Stimulated activated CD8-positive, alpha-beta memory T cell treated with anti-CD3 and anti-CD28 coated beads, Interleukin-2, amount 100 ng/mL, for 1 hour (primary cell): Measurements from ENCODE around the gene TPRKB.
"Not testable (repeated sequence)": the region's sequence is repeated elsewhere in the genome, so short reads cannot be mapped to it uniquely, and the experiment has no call there.

Source experiments
- DNase-seq, 2 donors: peaks; one replicate each; pipeline ENCODE4 v3.0.0-alpha.2; 2020; ENCODE audit warnings: low read depth in 2 of 2

TPRKB gene

DNA sequence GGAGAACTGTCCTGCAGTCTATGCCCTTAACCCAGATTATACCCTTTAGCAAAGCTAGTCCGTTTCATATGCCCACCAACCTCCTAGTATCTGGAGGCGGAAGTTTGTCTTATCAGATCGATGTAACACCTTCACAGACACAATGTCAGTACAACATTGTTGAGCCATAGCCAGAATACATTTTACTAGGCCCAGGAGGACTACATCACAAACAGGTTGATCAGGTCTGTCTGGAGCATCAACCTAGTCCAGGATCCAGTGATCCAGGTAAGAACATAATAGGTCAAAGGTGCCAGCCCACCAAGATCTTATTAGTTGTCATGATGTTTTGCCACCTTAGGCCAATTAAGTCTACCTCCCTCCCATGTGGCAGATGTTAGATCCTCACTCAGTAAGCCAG lies 2.0 kb upstream of the TPRKB start:
- DNase-seq: no peak

DNA sequence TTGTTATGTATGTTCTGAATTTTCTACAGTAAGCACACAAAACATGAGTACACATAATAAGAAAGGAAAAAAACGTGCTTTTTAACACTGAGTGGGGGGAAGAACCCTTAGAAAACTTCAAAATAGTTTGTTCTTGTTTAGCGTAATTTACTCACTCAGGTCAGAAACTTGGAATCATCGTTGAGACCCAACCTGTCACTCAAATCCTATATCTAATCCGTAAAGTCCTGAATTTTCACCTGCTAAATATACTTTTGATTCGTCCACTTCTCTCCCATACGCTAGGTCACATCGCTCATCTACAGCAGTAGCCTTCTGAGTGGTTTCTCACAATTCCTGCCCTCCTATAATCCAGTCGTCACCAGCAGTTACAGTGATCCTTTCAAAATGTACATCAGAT lies 767 bp downstream of the TPRKB start:
- no peak for DNase-seq

DNA sequence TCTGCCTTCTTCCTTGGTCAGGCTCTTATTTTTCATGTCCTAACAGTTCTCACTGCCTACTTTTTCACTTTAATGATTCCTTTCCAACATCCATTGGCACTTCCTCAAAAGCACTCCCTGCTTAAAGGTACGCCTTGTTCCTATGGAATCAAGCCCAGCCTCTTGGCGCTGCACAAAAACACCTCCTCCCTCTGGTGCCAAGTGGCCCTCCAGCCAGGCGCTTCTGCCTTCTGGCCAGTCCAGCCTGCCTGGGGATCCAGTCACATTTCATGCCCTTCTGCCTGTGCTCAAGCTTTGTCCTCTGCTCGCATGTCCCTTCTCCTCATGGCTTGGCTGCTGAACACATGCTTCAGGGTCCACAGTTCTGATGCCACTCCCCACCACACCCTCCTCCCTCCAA lies 6.3 kb downstream of the TPRKB start:
- DNase-seq: no peak

DNA sequence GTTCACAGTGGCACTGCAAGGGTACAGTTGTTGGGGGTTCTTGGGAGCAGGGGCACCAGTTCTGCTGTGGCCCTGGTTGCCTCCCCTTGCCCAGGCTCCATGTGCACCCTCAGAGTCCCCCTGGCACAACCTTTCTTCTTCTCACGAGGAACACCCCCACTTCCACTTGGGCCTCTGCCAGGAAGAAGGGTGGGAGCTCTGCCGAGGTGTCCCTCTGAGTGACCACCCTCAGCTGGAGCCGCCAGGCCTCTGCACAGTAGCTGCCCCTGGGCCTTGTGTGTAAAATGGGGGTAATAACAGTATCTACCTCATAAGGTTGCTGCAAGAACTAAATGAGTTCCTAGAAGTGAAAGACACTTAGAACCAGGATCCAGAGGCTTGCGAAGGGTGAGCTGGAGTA lies 8.4 kb downstream of the TPRKB start:
- no peak for DNase-seq

DNA sequence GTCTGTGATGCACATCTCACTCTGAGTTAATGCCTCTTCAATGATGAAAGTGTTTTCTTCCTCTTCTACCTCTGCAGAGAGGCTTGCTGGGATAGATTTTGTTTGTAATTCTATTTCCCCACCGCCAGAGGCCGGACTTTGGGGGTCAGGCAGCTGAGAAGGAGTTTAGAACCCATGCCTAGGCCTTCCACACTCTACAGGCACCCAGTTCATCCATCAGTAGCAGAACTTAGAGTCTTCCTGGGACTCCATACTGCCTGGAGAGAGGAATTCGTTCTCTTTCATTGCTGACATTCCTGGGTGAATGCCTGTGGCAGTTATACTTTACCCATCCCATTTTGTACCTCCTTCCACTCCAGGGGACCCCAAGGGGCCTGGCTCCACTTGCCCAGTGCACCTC lies 9.1 kb downstream of the TPRKB start:
- no peak for DNase-seq

DNA sequence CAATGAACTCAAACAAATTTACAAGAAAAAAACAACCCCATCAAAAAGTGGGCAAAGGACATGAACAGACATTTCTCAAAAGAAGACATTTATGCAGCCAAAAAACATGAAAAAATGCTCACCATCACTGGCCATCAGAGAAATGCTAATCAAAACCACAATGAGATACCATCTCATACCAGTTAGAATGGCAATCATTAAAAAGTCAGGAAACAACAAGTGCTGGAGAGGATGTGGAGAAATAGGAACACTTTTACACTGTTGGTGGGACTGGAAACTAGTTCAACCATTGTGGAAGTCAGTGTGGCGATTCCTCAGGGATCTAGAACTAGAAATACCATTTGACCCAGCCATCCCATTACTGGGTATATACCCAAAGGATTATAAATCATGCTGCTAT lies 10.5 kb downstream of the TPRKB start:
- not testable (repeated sequence) for DNase-seq

DNA sequence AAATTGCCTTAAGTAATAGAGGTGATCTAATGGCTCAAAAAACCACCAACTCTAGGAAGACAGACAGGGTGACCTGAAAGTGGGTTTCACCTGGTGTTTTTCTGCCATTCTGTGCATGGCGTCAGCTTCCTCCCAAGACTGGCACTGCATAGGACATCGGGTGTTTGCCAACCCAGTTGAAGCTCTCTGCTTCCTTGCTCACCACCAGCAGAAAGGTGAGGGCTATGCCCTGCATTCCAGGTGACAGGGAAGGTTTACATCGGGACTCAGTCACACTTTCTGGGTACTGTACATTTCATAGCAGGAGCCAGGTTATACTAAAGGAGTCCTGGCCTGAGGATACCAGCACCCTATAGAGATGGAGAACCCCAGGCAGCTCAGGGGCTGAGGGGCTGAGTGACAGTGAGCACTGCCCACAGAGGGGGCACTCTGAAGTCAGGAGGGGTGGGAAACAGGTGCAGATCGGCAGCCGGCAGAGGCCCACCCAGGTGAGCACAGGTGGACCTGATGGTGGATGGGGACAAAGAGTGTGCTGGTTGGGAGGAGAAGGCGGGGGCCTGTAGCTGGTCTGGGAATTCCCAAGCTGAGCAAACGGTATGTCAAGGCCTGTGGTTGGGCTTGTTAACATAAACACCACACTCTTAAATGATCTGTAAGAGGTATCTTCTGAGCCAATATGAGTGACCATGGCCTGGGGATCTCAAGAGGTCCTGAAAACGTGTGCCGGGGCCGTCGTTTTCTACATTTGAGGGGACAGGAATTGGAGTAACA lies 18.1 kb downstream of the TPRKB start:
- no peak for DNase-seq

DNA sequence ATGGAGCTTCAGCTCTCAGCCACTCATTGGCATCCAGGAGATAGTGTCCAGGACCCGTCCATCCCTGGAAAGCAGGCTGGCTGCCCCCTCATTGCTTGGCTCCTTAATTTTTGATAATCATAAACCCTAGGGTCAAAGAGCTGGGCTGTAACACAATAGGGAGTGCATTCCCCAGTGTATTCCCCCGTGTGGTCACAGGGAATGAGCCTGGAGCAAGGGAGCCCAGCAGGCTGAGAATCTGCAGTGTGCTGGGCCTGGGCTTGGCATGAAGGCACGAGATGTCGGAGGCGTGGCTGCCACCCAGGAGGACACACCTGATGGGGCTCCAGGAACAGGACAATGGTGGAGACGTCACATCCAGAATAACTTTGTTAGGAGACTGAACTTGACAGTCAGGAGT lies 18.7 kb downstream of the TPRKB start:
- no peak for DNase-seq

DNA sequence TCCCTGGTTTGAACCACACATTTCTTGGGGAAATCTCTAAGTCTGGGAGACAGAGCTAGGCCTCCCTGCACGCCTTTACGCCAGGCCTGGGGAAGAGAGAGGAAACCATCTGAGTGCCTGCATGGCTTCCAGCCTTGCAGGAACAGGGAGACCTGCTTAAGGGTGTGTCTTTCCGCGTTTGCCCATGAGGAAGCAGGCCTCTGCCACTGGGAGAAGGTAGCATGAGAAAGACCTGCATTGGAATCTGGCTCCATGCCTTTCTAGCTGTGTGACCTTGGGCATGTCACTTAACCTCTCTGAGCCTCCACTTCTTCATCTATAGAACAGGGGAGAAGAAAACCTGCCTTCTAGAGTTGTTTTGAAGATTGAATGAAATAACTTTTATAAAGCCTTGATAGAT lies 19.4 kb downstream of the TPRKB start:
- not testable (repeated sequence) for DNase-seq

DNA sequence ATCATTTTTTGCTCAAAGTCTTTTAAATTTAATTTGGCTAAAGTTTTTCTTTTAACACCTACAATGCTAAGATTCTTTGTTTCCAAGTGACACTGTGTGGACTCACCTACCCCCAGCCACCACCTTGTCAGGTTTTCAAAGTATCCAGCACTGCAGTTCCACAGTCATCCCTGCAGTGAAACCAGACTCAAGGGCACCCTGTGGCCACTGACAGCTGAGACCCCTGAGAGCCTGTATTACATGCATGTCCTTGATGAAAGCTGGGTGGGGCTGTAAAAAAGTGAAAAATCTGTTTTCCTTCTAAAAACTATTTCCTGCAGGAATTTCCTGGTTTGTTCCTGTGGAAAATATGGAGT lies 19.9 kb downstream of the TPRKB start:
- DNase-seq: no peak

DNA sequence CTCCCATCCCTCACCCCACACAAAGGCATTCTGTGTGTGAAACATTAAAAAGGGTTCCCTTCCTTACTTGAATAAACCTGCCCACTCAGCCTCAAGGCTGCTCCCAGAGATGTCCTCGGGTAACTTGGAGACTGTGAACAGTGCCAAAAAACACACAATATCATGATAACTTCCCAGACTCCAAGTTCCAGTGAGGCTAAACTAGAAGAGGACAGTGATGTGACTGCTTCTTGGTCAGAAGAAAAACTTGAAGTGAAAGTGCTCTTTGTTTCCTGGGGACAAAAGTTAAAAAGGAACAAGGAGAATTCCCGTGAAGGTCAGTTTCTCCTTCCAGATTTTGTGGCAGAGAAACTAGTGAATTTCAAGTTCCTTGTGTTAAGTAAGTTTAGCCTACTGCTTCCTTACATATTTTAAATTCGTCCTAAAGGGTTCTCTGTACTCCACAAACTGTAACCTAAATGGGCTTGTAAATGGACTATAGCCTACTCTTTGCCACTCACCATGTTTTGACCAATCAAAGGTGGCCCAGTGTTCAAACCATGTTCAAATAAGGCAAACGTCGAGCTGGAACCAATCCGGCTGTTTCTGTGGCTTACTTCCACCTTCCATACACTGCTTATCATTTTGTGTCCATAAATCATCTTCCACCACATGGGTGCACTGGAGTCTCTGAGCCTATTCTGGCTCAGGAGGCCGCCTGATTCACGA lies 20.4 kb downstream of the TPRKB start:
- no peak for DNase-seq

DNA sequence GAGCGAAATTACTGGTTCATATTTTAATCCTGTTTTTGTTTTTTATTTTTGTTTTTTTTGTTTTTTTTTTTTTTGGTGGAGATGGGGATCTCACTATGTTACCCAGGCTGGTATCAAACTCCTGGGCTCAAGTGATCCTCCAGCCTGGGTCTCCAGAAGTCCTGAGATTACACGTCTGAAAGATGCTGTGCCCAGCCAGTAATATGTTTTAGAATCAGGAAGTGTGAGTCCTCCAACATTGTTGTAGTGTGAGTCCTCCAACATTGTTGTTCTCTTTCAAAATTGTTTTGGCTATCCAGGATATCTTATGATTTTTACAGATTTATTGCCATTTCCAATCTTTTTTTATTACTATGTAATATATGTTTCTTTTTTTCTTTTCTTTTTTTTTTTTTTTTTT lies 23.1 kb downstream of the TPRKB start:
- no peak for DNase-seq

DNA sequence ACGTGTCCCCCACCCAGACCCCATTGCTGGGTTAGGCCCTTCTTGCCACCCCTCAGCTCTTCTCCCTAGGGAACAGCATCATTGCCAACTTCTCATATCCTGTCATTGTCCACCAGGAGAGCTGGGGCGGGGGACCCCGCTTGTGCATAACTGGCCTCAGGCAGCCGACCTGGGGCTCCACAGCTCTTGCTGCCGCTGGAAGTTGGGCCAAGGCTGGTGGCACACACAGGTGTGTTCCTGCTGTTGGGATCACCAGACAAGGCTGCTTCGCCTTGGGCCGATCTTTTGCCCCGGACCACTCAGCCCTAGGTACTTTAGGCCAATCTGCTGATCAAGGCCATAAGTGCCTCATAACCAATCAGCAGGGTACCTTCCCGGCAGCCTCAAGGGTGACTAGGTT lies 28.6 kb downstream of the TPRKB start:
- DNase-seq: no peak

DNA sequence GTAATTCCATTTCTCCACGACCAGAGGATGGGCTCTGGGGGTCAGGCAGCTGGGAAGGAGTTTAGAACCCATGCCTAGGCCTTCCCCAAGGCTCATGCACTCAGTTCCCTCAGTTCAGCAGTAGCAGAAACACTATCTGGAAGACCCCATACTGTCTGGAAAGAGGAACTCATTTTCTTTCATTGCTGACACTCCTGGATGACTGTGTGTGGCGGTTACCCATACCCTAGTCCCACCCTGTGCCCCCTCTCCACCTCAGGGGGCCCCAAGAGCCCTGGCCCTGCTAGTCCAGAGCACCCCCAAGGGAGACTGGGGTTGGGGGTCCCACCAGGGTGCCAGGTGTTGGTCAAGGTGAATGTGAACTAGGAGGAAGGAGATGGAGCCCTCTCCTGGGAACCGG lies 29.5 kb downstream of the TPRKB start:
- no peak for DNase-seq

DNA sequence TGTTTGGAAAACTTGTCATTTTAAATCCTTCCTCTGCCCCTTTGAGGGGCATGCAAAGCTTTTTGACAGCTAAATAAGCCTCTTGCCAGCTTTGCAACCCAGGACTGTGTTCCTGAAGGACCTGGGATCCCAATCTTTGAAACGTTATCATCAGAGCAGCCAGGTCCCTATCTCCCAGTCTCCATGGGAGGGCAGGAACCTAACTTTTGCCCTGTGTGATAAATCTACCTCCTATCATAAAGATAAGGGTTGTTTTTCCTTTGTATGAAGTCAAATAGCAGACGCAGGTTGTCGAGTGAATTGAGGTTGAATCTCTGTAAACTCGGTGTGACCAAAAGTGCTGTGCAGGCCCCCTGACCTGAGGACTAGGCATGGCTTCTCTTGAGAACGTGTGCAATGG lies 30.1 kb downstream of the TPRKB start:
- DNase-seq: no peak

DNA sequence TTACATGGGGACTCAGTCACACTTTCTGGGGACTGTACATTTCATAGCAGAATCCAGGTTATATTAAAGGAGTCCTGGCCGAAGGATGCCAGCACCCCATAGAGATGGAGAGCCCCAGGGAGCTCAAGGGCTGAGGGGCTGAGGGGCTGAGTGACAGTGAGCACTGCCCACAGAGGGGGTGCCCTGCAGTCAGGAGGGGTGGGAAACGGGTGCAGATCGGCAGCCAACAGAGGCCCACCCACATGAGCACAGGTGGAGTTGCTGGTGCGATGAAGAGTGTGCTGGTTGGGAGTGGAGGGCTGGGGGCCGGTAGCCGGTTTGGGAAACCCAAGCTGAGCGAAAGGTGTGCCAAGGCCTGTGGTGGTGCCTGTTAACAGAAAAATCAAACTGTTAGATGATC lies 32.1 kb downstream of the TPRKB start:
- DNase-seq: no peak

DNA sequence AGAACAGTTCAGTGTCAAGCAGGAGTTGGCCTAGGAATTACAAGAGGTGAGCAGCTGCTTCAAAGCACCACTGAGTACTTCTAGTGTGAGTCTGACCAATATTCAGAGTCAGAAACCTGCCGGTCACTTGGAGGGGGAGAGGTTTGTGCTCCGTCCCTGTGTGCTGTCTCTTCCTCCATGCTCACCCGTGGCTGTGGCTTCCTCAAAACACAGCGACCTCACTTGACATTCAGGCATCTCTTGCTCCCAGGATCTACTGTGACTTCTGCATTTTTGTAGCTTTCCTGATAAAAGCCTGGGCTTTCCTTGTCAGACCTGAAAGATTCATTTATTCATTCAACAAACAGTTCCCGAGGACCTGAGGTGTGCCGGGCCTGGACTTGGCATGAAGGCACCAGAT lies 32.9 kb downstream of the TPRKB start:
- no peak for DNase-seq

DNA sequence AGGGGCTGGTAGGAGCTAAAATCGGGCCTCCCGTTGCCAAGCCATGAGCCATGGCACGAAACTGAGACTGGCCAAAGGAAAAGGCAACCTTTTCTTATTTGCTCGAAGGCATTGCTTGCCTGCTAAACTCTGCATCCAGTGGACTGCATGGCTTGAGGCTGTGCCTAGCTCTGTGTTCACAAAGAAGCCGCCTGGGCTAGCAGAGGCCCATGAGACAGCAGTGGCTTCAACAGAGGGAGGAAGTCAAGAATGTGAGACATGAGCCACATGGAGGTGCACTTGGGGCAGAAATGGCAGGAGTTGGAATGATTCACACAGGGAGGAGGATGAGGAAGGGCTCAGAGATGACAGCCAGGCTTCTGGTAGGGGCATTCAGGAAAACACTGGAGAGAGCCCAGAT lies 33.5 kb downstream of the TPRKB start:
- DNase-seq: no peak

DNA sequence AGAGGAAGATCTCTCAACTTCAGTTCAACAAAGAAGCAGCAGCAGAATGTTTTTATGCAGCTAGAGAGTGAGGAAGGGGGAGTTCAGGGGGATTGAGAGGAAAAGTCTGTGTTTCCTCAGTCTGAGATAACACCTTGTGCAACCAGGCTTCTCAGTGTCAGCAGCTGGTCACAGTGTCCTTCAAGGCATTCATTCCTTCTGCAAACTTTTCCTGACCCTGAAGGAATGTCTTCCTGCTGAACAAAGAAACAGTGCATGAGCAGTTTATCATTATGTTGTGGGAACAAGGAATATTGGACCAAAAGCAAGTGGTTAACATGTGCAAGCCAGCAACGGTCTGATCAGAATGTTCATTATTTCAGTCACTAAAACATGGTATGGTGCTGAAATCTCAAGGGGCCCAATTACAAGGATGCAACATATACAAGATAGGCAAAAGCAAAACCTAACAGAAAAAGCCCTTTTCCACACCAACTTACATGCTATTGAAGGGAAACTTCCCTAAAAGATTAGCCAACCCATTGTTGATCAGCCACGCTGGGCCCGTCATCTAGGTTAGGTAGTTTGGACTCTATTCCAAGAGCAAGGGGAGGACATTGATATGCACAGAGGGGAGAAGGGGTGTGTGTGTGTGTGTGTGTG lies 34.2 kb downstream of the TPRKB start:
- DNase-seq: not testable (repeated sequence)

DNA sequence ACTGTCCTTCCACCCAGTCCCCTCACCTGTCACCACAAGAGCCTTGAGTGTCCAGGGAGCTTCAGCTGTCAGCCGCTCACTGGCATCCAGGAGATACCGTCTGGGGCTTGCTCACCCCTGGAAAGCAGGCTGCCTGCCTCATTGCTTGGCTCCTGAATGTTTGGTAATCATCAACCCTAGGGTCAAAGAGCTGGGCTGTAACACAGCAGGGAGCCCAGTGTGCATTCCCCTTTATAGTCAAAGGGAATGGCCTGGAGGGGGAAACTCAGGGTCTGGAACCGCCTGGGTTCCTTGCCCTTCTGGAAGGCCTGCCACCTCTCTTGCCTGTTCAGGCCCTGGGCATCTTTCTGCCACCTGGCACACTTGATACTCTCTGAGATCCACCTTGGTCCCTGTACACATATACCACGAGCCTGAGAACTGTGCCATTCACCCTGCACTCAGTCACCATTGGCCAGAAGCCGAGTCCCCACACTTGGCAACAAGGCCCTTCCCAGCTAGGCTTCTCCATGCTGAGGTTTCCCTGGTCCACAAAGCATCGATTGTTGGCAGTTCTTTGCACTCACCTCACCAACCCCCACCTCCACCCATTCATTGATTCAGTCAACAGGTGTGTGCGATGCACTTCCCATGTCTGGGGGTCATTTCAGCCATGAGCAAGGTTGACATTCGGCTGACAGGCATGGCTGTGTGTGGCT lies 35.0 kb downstream of the TPRKB start:
- DNase-seq: no peak

DNA sequence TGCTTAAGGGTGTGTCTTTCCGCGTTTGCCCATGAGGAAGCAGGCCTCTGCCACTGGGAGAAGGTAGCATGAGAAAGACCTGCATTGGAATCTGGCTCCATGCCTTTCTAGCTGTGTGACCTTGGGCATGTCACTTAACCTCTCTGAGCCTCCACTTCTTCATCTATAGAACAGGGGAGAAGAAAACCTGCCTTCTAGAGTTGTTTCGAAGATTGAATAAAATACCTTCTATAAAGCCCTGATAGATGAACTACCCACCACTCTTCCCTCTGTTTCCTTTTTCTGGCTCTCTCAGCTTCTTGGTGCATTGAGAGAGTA lies 35.7 kb downstream of the TPRKB start:
- DNase-seq: not testable (repeated sequence)

DNA sequence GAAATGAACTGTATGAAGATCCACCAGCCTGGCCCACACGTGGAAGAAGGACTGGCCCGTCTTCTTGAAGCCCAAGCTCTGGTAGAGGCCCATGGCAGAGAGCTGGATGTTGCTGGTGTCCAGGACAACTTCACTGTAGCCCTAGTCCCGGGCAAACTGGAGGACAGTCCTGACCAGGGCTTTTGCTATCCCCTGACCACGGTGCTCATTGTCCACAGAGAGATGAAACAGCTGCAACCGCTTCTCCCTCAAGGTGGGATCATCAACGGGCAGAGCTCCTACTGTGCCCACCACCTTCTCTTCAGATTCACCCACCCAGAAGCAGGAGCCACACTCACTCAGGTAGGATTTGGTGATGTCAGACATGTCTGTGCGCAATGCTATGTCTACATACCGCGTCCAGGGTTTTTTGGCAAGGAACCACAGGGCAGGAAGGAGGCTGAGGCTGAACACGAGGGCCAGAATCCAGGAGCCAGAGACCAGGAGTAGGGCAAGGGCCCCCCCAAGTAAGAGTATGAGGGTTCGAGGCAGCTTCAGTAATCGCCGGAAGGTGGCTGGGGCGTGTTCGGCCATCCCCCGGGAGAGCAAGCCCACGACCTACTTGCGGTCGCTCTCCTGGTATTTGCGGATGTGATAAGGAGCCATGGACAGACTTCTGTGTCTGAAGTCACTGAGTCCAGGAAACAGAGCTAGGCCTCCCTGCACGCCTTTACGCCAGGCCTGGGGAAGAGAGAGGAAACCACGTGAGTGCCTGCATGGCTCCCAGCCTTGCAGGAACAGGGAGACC lies 36.3 kb downstream of the TPRKB start:
- DNase-seq: no peak
